Central memory CD8-positive, alpha-beta T cell (primary cell): ENCODE results near the gene KRT1.

Experiments used
- ATAC-seq: fragments of 150-1000 bp; cut with Tn5 transposase; replicated peaks from 2 replicates; pipeline ENCODE4 v1.10.0; 2022; ENCODE audit warnings: mild to moderate bottlenecking, moderate FRiP score, moderate number of reproducible peaks; ENCODE audit not compliant: poor library complexity, severe bottlenecking; ENCODE audit errors: extremely low read depth
- DNase-seq, 2 donors: peaks; one replicate each; pipeline ENCODE4 v3.0.0; 2021; ENCODE audit warnings: low spot score in 2 of 2
- H3K27ac Mint-ChIP-seq: one replicate; pipeline ENCODE4 v1.8.0; 2022; ENCODE audit warnings: low read depth, mild to moderate bottlenecking, moderate library complexity, mixed read lengths
- H3K27me3 Mint-ChIP-seq: one replicate; pipeline ENCODE4 v1.8.0; 2022; ENCODE audit warnings: mixed read lengths
- H3K36me3 Mint-ChIP-seq: one replicate; pipeline ENCODE4 v1.8.0; 2022; ENCODE audit warnings: mild to moderate bottlenecking, moderate library complexity, mixed read lengths; ENCODE audit not compliant: insufficient read depth
- H3K4me1 Mint-ChIP-seq: one replicate; pipeline ENCODE4 v1.8.0; 2022; ENCODE audit warnings: mixed read lengths
- H3K4me3 Mint-ChIP-seq: one replicate; pipeline ENCODE4 v1.8.0; 2022; ENCODE audit warnings: mild to moderate bottlenecking, moderate library complexity, mixed read lengths
- H3K9me3 Mint-ChIP-seq: one replicate; pipeline ENCODE4 v1.8.0; 2022; ENCODE audit warnings: mixed read lengths

KRT1 gene

GRCh38 chr12:52695039-52695438 lies 14.8 kb upstream of the KRT1 start:
- ATAC-seq (no peak), DNase-seq (no peak)
- H3K4me3 Mint-ChIP-seq = no peak overlapping the region
- H3K36me3 Mint-ChIP-seq = peaks cover 8% of the 10 kb centered on the region
- H3K27me3 Mint-ChIP-seq = peaks cover 6% of the 10 kb centered on the region
- peaks cover 23% of the 10 kb centered on the region for H3K4me1 Mint-ChIP-seq
- no peaks in the 10 kb centered on the region for H3K9me3 Mint-ChIP-seq
- H3K27ac Mint-ChIP-seq = no peak overlapping the region

GRCh38 chr12:52694151-52694550 lies 13.9 kb upstream of the KRT1 start:
- no peak overlapping the region for H3K27ac Mint-ChIP-seq
- H3K4me3 Mint-ChIP-seq = no peak overlapping the region
- peaks cover 23% of the 10 kb centered on the region for H3K4me1 Mint-ChIP-seq
- no peak for ATAC-seq
- H3K36me3 Mint-ChIP-seq = peaks cover 8% of the 10 kb centered on the region
- no peak for DNase-seq
- no peaks in the 10 kb centered on the region for H3K9me3 Mint-ChIP-seq
- peaks cover 6% of the 10 kb centered on the region for H3K27me3 Mint-ChIP-seq

GRCh38 chr12:52693261-52693660 lies 13.1 kb upstream of the KRT1 start:
- Mint-ChIP-seq H3K36me3 (peaks cover 8% of the 10 kb centered on the region), H3K27me3 (peaks cover 12% of the 10 kb centered on the region)

GRCh38 chr12:52692254-52692653 lies 12.0 kb upstream of the KRT1 start:
- H3K27me3 Mint-ChIP-seq = peaks cover 17% of the 10 kb centered on the region
- no peak overlapping the region for H3K27ac Mint-ChIP-seq
- peak overlapping the region; percentile 1 for H3K4me3 Mint-ChIP-seq
- DNase-seq (no peak), ATAC-seq (no peak)
- H3K4me1 Mint-ChIP-seq = peaks cover 33% of the 10 kb centered on the region
- peaks cover 8% of the 10 kb centered on the region for H3K36me3 Mint-ChIP-seq
- no peaks in the 10 kb centered on the region for H3K9me3 Mint-ChIP-seq

More at GRCh38 chr12:52693261-52693660, 13.1 kb upstream of the KRT1 start:
- no peak overlapping the region for H3K27ac Mint-ChIP-seq
- DNase-seq (no peak), ATAC-seq (no peak)
- peaks cover 23% of the 10 kb centered on the region for H3K4me1 Mint-ChIP-seq
- H3K9me3 Mint-ChIP-seq = no peaks in the 10 kb centered on the region
- H3K4me3 Mint-ChIP-seq = no peak overlapping the region

- ATAC-seq (peak; percentile 27), DNase-seq (no peak)
- H3K4me3 Mint-ChIP-seq = peak overlapping the region; percentile 89
- H3K27me3 Mint-ChIP-seq = peaks cover 17% of the 10 kb centered on the region
- H3K4me1 Mint-ChIP-seq = peaks cover 35% of the 10 kb centered on the region
- no peaks in the 10 kb centered on the region for H3K9me3 Mint-ChIP-seq
- peaks cover 8% of the 10 kb centered on the region for H3K36me3 Mint-ChIP-seq
- no peak overlapping the region for H3K27ac Mint-ChIP-seq
These were observed 11.6 kb upstream of the KRT1 start for GRCh38 chr12:52691841-52692150.

GRCh38 chr12:52691076-52691840 lies 11.1 kb upstream of the KRT1 start:
- H3K27ac Mint-ChIP-seq = peak overlapping the region; percentile 12
- peaks cover 17% of the 10 kb centered on the region for H3K27me3 Mint-ChIP-seq
- H3K36me3 Mint-ChIP-seq = peaks cover 8% of the 10 kb centered on the region
- H3K4me3 Mint-ChIP-seq = peak overlapping the region; percentile 89
- ATAC-seq (peak; percentile 52), DNase-seq (peak in 1 of 2 donors; percentile 34)
- H3K9me3 Mint-ChIP-seq = no peaks in the 10 kb centered on the region
- H3K4me1 Mint-ChIP-seq = peaks cover 35% of the 10 kb centered on the region

- Mint-ChIP-seq H3K36me3 (peaks cover 8% of the 10 kb centered on the region), H3K4me1 (peaks cover 35% of the 10 kb centered on the region), H3K27me3 (peaks cover 17% of the 10 kb centered on the region), H3K27ac (peak overlapping the region; percentile 12), H3K9me3 (no peaks in the 10 kb centered on the region), H3K4me3 (peak overlapping the region; percentile 89)
- no peak for DNase-seq
- ATAC-seq = no peak
These were observed 10.3 kb upstream of the KRT1 start for GRCh38 chr12:52690351-52691075.

GRCh38 chr12:52689936-52690335 lies 9.7 kb upstream of the KRT1 start:
- H3K4me3 Mint-ChIP-seq = no peak overlapping the region
- H3K36me3 Mint-ChIP-seq = peaks cover 8% of the 10 kb centered on the region
- no peak overlapping the region for H3K27ac Mint-ChIP-seq
- no peak for ATAC-seq
- no peak for DNase-seq
- H3K27me3 Mint-ChIP-seq = peaks cover 17% of the 10 kb centered on the region
- H3K4me1 Mint-ChIP-seq = peaks cover 35% of the 10 kb centered on the region
- H3K9me3 Mint-ChIP-seq = no peaks in the 10 kb centered on the region

- H3K4me3 Mint-ChIP-seq = no peak overlapping the region
- H3K36me3 Mint-ChIP-seq = peaks cover 8% of the 10 kb centered on the region
- DNase-seq (no peak), ATAC-seq (no peak)
- peak overlapping the region; percentile 67 for H3K27ac Mint-ChIP-seq
- H3K9me3 Mint-ChIP-seq = no peaks in the 10 kb centered on the region
- peaks cover 35% of the 10 kb centered on the region for H3K4me1 Mint-ChIP-seq
- peaks cover 23% of the 10 kb centered on the region for H3K27me3 Mint-ChIP-seq
These were observed 9.0 kb upstream of the KRT1 start for GRCh38 chr12:52689239-52689638.

GRCh38 chr12:52688481-52688880 lies 8.3 kb upstream of the KRT1 start:
- peaks cover 8% of the 10 kb centered on the region for H3K36me3 Mint-ChIP-seq
- no peak for ATAC-seq

GRCh38 chr12:52687497-52688385 lies 7.5 kb upstream of the KRT1 start:
- Mint-ChIP-seq H3K27ac (peak overlapping the region; percentile 14), H3K4me3 (no peak overlapping the region), H3K27me3 (peaks cover 25% of the 10 kb centered on the region)

More at GRCh38 chr12:52688481-52688880, 8.3 kb upstream of the KRT1 start:
- no peak overlapping the region for H3K27ac Mint-ChIP-seq
- no peaks in the 10 kb centered on the region for H3K9me3 Mint-ChIP-seq
- peaks cover 26% of the 10 kb centered on the region for H3K27me3 Mint-ChIP-seq
- H3K4me1 Mint-ChIP-seq = peaks cover 35% of the 10 kb centered on the region
- no peak overlapping the region for H3K4me3 Mint-ChIP-seq
- no peak for DNase-seq

GRCh38 chr12:52686756-52687487 lies 6.7 kb upstream of the KRT1 start:
- DNase-seq (no peak), ATAC-seq (no peak)
- Mint-ChIP-seq H3K9me3 (no peaks in the 10 kb centered on the region), H3K36me3 (peaks cover 6% of the 10 kb centered on the region), H3K4me1 (peaks cover 35% of the 10 kb centered on the region), H3K27ac (no peak overlapping the region), H3K27me3 (peaks cover 20% of the 10 kb centered on the region), H3K4me3 (no peak overlapping the region)

More at GRCh38 chr12:52687497-52688385, 7.5 kb upstream of the KRT1 start:
- no peak for ATAC-seq
- peaks cover 8% of the 10 kb centered on the region for H3K36me3 Mint-ChIP-seq
- no peak for DNase-seq
- H3K4me1 Mint-ChIP-seq = peaks cover 34% of the 10 kb centered on the region
- no peaks in the 10 kb centered on the region for H3K9me3 Mint-ChIP-seq
